Nucleus accumbens (tissue), 56 donors: ENCODE results near the gene CA9.

Experiments used
- DNase-seq, 56 donors: peaks; one replicate each; lab custom pipeline; 2025; lab: John Stamatoyannopoulos, UW

Gene CA9

DNA sequence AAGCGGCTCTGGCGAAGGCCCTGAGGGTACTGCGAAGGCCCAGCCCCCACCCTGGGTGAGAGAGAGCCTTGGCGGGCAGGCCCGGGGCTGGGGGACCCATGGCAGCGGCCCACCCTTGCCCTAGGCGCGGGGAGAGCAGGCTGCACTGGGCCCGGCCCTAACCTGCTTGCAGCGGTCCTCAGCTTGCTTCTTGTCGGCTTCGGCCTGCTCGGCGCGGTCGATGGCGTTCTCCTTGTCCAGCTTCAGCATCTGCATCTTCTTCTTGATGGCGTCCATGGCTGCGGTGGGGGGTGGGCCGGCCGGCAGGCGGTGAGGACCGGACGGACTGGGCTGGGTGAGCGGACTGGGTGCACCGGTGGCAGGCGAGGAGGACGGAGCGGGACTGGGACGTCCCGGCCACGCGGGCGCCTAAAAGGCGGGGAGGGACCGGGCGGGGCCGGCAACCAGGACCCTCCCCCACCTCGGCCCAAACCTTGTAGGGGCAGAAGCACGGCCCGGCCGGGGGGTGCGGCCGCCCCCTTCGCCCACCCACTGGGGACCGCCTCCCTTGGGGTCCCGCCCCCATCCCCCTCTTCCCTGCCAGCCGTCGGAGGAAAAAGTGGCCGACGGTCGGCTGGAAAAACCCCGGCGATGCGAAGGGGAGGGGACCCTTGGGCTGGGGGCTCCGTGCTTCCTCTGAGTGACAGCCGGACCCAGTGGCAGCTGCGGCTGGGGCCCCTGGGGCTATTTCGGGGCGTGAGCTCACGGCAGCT is 16.0 kb downstream of the CA9 start, which contains the start of gene TPM2:
Gene TPM2 (minus strand): TSS at position 384 of the 752 bp plus-strand sequence. CDS start 108 bp downstream, at position 276.
- DNase-seq: no peak

DNA sequence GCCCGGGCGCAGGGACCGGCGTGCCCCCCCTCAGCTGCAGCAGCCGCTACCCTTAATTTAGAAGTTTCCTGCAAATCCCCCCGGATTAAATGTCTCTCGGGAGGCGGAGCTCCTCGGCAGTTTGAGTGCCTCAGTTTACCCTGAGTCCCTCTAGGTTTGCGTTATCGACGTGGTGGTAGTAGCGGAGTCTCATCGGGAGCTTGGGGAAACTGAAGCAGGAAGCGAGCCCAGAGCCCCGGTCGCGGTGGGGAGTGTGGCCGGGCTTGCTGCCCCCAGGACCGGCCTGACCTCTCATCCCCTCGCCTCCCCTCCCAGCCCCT is 16.5 kb downstream of the CA9 start:
- no peak for DNase-seq

DNA sequence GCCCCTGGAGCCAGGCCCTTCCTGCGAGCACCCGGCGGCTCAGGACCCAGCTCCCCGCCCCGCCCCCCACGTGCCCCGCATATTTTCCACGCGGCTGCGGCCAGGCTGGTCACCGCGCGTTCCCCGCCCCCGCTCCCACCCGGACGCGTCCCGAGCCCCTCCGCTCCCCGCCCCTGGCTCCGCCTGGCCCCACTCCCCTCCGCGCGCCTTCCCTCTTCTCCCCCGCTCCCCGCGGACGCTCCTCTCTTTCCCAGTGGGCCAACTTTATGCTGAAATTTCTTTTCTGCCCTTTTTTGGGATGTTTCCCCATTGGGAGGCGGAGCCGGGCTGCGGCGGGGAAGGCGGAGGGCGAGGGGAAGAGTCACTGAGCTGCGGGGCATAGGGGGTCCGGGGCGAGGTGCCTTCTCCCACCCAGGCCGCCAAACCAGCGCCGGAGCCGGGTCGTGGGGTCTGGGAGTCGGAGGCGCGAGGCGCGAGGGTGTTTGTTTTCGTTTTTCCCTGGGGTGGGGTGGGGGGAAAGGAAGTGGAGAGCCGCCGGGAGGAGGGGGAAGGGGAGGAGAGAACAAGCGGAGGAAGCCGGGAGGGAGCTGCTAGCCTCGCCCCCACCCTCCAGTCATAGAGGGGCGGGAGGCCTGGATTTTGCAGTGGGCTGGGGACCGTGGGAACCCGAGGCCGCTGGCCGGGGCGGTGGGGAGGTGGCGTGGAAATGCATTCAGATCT is 17.0 kb downstream of the CA9 start:
- DNase-seq: peak in 39 of 56 donors; percentile 11 to 69 (median 34)

DNA sequence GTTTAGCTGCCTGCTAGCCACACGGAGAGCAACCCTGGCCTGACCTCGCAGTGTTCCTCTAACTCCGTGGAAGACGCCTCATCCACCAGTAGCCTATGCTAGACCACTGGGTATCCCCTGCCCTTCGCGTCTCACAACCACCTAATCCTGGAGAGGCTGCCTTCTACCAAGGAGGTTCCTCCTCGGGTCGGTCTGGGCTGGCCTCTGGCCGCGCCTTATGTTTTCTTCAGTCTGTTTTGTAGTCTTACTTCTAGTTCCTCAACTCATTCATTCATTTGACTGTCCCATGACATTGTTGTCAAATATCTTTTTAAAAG is 17.6 kb downstream of the CA9 start:
- peak in 1 of 56 donors; percentile 41 for DNase-seq

DNA sequence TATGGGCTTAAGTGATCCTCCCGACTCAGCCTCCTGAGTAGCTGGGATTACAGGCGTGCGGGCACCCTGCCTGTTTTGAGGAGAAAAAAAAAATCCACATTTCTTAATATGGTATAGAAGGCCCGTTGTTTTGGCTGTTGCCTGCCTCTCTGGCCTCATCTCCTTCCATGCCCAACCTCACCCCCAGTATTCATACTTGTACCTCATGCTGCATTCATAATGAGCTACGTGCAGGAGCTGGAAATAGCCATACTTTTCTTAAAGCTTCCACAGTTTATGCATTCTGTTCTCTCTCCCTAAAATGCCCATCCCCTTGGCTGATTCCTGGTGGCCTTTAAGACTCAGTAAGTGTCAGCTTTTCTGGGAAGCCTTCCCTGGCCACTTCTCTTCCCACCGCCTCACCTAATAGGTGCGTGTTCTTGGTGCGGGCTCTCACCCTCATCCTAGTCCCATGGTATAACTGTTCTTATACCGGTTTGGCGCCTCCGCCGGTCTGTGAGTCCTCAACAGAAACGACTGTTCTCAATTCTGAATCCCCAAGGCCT is 18.1 kb downstream of the CA9 start:
- DNase-seq: no peak

DNA sequence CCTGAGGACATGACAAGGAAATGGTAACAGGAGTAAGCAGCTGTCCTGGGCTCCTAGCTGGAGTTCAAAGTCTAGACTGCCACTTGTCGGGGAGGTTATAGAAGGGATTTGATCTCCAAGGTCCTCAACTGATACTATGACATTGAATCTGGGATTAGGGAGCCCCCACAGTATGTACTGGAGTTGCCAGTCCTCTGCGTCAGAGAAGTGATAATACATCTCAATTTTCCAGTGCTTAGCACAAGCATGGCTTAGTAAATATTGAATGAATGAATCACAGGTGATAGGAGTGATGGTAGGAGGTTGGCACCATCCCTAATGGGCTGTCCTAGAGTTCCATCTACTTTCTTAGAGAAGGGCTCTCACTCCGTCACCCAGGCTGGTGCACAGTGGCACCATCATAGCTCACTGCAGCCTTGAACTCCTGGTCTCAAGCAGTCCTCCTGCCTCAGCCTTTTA is 22.2 kb downstream of the CA9 start:
- DNase-seq: no peak

DNA sequence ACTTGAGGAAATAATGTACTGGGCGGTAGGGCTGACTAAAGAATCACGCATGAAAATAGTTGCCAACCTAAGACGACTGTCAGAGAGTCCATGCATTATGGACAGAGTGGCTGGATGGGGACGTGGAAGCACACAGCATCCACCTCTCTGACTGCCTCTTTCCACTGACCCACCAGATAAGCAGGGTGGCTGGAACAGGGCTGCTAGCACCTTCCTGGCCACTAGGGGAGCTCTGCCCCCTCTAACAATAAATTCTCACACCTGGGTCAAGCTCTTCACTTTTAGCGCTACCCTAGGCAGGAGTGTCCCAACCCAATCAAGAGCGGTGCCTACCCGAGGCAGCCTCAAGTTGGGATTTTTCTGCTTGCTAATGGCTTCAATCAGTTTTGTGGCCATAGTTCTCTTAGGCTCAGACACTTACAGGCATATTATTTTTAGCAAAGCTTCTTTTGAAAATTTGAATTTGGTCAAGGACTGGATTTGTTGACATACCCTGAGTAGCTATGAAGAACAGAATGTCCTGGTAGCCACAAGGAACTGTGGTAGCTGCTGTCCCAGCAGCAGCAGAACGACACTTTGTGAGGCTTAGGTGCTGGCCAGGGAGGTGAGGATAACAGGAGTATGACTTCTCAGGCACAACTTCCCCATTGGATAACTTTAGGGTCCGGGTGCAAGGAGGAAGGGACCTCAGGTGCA is 22.9 kb downstream of the CA9 start:
- DNase-seq: peak in 14 of 56 donors; percentile 5 to 55 (median 13)

DNA sequence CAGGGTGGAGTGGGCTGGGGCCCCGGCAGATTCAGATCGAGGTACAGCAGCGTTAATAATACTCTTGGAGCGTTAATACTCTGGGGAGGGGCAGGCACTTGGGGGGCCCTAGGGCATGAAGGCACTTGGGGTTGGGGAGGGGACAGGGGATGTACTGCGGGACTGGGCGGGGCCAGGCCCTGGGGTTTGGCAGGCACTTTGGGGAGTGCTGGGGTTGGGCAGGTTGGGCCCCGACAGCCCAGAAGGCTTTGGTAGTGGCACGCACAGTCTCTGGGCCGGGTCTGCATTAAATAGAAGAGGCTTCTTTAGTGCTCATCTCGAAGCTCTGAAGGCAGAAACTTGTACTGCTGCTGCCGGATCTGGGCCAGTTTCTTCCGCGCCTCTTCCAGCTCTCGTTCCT is 23.8 kb downstream of the CA9 start:
- DNase-seq: no peak

DNA sequence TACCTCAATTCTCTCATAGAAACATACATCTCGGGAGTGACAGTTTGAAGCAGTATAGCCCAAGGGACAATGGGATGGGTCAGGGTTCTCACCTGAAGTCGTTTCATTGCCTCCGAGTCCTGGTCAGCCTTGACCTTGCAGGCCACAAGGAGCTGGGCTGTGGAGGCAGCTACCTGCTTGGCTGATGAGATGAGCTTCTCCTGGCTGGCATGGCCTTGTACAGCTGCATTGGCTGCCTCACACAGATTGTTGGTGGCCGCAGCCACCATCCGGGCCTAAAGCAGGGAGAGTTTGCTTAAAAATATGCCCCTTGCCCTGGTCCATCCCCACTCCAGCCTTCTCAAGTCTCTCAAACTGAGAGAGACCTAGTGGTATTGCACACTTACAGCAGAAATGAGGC is 24.5 kb downstream of the CA9 start:
- DNase-seq: no peak

DNA sequence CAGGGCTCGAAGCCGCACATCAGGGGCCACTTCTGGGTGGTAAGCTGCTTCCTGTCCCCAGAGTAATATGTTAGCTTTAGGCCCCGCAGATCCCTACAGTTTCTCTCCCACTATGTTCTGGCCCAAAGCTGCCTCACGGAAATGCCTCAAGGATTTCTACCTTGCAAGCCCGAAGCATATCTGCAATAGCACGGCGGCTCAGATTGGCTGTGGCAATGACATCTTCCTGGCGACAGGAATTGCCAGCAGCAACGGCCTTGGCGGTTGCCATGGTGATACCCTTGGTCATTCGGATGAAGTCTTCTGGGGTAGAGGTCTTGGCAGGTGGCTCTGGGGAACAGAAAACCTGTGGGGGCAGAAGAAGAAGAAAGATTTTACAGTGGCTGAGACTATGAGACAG is 26.3 kb downstream of the CA9 start:
- no peak for DNase-seq

DNA sequence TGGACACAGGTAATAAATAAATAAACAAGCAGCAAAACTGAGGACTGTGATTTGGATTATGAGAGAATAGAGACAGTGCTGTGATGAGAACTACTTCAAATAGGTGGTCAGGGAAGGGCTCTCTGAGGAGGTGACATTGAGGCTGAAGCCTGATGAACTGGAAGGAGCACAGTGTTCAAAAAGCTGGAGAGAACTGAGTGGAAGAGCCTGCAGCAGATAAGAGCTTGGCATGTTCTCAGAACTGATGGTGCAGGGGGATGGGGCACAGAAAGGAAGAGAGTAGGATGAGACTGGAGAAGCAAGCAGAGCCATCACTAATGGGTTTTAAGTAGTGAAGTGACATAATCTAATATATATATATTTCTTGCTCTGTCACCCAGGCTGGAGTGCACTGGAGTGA is 27.2 kb downstream of the CA9 start:
- no peak for DNase-seq

DNA sequence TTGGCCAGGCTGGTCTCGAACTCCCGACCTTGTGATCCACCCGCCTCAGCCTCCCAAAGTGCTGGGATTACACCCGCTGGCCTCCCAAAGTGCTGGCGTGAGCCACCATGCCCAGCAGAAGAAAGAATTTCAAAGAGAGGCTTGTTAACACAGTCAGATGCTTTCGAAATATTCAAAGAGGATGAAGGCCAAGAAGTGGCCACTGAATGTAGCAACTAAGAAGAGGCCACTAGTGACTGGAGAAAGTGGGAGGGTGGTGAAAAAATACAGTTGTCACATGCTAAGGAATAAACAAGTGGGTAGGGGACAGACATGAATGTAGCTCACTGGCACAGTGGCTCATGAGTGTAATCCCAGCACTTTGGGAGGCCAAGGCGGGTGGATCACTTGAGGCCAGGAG is 29.0 kb downstream of the CA9 start:
- no peak for DNase-seq

DNA sequence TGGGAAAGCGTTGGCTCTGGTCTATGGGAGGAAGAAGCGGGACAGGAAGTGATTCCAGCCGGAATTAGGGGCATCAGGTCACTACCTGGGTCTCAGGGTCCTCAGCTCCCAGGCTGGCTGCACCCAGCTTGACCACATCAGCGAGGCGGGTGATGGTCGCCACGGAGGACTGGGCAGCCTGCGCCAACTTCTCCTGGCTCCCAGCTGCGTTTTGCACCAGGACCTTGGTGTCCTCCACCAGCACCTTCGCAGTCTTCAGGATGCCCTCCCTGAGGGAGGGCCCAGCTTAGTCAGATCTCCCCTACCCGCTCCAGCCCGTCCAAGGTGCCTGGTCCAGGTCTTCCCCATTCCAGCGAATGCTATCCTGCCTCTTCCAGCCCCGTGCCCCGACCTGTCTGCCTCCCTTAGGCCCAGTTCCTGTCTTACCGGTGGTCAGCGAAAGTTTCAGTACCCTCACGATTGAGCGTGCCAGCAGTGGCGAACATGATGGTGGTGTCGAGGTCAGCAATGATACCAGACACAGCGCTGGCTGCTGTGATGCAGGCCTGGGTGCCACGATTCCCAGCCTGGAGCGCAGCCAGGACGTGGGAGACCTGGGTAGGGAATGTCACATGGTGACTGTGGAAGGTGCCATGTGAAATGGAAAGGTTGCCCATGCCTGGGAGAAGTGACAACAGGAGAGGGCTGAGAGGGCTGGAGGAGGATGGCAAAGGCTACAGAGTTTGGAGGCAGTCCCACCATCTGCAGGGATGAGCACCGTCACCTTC is 30.4 kb downstream of the CA9 start:
- no peak for DNase-seq

DNA sequence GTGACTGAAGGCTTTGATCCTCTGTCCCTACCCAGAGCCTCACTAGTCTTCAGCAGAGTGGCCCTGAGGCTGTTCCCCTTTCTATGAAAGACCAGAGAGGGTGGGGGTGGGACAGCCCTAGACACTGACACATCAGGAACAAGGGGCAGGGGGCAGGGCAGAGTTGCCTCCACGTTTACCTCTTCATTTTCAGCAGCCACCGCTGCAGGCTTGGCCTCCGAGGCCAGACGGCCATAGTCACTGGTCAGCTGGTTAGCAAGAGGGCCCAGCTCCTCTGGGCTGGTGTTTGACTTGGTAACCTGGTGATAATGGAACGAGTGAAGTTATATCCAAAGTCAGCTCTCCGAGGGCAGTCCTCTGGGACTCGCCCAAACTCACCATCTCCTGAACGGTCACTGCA is 31.6 kb downstream of the CA9 start:
- no peak for DNase-seq

DNA sequence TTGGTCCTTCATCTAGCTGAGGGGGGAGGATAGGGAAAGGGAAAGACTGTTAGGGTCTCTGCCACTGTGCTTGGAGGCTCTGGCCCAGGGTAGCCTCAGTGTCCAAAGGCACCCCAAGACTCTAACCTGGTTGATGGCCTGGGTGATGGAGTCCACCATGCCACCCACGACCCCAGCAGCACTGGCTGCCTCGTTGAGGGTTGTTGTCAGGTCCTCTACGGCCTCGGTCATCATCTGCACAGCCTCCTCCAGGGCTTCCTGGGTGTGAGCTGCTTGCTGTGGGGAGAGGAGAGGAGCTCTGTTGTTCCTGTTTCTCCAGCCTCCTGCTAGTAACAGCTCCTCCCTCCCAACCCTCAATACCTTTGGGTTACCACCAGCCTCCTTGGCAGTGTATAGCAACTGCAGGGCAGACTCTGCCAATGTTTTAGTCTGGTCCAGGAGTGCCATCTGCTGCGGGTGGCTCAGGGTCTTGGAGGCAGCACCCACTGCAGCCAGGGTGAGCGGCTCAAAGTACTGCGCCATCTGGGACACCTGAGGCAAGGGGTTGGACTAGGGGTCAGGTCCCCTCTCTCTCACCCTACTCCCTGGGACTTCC is 32.2 kb downstream of the CA9 start:
- DNase-seq: no peak

DNA sequence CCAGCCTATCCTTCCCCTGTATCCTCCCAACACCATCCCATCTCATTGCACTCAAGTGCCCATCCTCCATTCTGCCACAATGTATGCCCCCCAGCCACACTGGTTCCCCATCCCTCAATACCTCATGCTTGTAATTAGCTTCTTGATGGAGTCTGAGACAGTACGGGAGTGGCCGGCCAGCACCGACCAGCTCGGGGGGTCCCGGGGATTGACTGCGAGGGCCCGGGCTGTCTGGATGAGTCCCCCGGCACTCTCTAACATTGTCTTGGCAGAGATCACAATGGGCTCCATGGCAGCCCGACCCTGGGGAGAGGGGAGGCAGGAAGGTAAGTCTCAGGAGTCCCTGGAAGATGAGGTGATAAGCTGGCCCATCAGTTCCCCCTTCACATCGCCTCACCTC is 33.2 kb downstream of the CA9 start:
- no peak for DNase-seq

DNA sequence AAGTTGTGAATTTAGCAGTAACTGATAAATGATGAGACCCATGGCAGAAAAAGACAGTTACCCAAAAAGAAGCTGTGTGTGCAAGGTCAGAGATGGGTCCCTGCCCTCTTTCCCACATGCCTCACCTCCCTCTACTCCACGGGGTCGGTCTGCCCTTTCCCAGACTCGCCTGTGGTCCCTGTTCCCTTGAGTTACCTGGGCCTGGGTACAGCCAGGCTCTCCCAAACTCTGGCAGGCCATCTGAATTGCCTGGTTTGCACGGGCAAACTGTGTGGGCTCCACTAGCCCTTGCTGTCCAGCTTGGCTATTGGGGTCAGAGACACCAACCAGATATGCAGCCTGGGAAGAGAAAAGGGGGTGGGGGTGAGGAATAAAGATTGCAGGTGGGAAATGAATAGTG is 34.4 kb downstream of the CA9 start:
- no peak for DNase-seq

DNA sequence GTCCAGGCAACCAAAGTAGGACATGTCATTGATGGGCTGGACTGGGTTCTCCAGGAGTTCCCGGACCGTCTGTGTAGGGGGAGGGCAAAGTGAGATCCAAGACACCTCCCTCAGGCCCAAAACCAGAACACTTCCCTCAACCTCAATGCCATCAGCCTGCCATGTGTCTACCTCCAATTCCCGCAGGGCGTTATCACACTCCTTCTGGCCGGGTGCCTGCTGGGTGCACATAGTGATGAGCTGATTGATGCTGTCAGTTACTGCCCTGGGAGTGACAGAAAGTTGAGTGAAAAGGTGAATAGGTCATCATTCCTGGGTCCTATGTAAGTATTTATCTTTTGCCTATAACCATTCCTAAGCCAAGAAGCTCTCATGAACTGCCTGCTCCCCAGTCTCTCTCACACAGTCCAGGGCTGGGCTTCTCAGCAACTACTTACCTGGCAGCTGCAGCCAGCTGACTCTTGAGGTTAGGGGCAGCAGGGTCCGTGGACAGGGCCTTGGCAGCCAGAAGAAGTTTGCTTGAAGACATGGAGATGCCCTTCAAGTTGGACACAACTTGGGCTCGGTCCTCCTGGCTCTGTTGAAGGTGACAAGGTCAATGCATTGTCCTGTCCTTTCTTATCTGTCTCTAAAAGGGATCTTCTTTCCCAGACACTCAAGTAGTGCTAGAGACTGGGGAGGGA is 37.2 kb downstream of the CA9 start:
- no peak for DNase-seq

DNA sequence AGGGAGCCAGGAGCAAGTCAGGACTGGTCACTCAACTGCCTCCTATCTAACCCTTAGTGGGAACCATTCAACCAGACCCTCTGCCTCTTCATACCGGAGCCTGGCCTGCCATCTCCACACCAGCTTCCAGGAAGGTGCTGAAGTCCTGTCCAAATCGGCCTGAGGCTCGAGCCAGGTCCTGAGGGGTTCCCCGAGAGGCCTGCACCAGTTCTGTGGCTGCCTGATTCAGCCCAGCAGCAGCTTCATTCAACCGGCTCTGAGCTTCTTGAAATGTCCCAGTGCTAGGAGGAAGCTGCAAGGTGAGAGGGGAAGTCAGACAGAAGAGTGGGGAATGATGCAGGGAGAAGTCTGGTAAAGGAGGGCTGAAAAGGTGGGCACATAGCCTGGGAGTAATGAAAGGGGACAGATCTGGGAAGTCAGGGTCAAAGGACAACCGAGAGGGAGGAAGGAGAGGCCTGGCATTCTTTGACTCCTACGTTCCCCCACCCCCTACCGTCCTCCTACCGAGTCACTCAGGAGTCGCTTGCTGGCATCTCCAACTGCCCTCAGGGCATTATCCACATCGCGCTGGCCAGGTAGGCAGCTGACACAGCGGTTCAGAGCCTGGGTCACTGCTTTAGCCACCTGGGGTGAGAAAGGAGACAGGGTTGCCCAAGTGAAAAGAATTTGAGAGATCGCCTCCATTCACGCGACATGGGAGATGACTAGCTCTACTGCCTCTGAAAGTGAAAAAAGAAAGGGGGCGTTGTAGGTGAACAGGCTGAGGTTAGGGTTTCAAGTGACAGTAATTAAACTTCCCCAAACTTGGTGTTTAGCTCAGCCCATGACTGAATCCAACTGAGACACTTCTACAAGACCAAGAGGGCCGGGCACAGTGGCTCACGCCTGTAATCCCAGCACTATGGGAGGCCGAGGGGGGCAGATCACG is 38.0 kb downstream of the CA9 start:
- no peak for DNase-seq
